Tibial nerve (tissue), 4 donors: Measurements from ENCODE around the gene HES6.
"Not testable (repeated sequence)": the region's sequence is repeated elsewhere in the genome, so short reads cannot be mapped to it uniquely, and the experiment has no call there.

Source experiments
- CTCF ChIP-seq, 5 experiments: fragments of 200-600 bp in 3 of 5; fragments of 450-650 bp in 2 of 5; sonication (generic) in 3 of 5; IDR thresholded peaks; one replicate each; pipeline ENCODE4 v1.5.1; 2016 to 2019; ENCODE audit warnings: antibody characterized with exemption in 5 of 5, mild to moderate bottlenecking in 3 of 5, moderate library complexity in 2 of 5
- EP300 ChIP-seq, 2 donors: sonication (generic); formaldehyde crosslinking; IDR thresholded peaks; one replicate each; pipeline ENCODE4 v1.6.1; 2017; ENCODE audit warnings: antibody characterized with exemption in 2 of 2, mild to moderate bottlenecking in 1 of 2

GRCh38 chr2:238273433-238273832 lies 33.6 kb upstream of the HES6 start:
- not testable (repeated sequence) for TF ChIP-seq CTCF, EP300 (IDR thresholded peaks at IDR 0.05)
